Activated naive CD4-positive, alpha-beta T cell treated with anti-CD3 and anti-CD28 coated beads, Interleukin-2, amount 10 ng/mL, durations not matched to agents 5 hours and 36 hours (primary cell): ENCODE results near the gene PTGER1. TPM values are rescaled to one million over a fixed set of nuclear protein-coding genes. Genes with fewer than 3 reads are reported as not detected.

Experiments
- total RNA-seq, 2 experiments: library from RNA; stranded (reverse); gene quantifications; one replicate each; pipeline ENCODE4 v1.2.3, GENCODE V29; 2021

PTGER1 gene
- total RNA-seq: under 1 TPM; 0.53 to 0.78 TPM

DNA sequence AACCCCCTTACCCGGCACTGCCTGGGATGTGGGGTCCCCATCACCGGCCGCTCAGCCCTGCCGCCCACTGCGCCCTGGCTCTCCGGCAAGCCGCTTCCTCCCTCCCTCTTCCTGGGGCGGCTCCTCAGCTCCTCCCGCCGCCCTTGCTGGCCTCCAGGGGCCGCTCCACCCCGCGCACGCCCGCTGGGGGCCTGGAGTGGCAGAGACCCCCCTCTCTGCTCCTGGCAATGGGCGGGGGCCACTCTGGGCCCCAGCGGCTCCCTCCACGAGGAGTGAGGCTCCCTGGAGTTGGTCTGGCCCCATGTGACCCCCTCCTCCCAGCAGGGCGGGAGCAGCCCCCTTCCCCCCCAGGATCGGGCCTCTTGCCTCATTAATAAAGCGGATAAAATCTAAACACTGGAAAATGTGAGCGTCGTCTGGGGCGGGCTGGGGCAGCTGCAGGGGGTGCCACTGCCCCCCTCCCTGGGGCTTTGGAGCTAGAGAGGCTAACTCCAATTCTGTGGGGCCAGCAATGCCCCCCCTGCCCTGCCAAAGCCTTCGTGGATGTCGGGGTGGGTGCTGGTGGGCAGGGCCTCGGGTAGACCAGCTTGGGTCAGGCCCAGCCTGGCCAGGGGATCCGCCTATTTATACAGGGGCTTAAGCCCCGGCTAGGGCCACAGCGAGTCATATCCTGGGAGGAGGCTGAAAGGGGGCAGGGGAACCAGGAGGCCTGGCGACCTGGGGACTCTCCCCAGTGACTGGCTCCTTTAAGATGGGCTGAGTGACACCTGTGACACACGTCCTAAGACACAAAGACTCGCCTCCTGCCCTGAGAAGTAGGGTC, at the start of gene PTGER1:
TSS of gene PTGER1 (minus strand) at position 104 of the 823 bp plus-strand sequence. CDS start 1,034 bp downstream, outside the sequence.

GRCh38 chr19:14517840-14518505, 42.8 kb upstream of the PTGER1 start, which contains the start of gene DNAJB1:
Gene DNAJB1, minus strand, starts transcription at chr19:14518397. Its CDS starts 48 bp downstream, at chr19:14518349.

GRCh38 chr19:14496029-14496833, 21.1 kb upstream of the PTGER1 start, which contains the start of gene GIPC1:
Gene GIPC1, minus strand, starts transcription at chr19:14496127. Its CDS starts 13,151 bp downstream, at chr19:14482976.

GRCh38 chr19:14432791-14433553, 42.2 kb downstream of the PTGER1 start, which contains the start of gene PKN1:
Gene PKN1, plus strand, starts transcription at chr19:14433306. Its CDS starts 216 bp downstream, at chr19:14433522.

Other genes with a start within 250 kb of the PTGER1 start
- gene ADGRE5, start 93.9 kb downstream of the PTGER1 start, total RNA-seq: 100 to 1,000 TPM; 299 to 308 TPM
- 100 to 1,000 TPM; 199 to 205 TPM for gene DDX39A, start 56.0 kb downstream of the PTGER1 start, total RNA-seq
- gene PKN1, start 42.0 kb downstream of the PTGER1 start, total RNA-seq: 100 to 1,000 TPM; 221 TPM
- gene GIPC1, start 20.8 kb upstream of the PTGER1 start, total RNA-seq: 10 to 100 TPM; 47.2 to 47.4 TPM
- gene DNAJB1, start 43.0 kb upstream of the PTGER1 start, total RNA-seq: 100 to 1,000 TPM in 1 of 2 experiments, 10 to 100 TPM in 1; 98.4 to 102 TPM
- gene TECR, start 54.2 kb upstream of the PTGER1 start, total RNA-seq: 100 to 1,000 TPM; 154 to 157 TPM
- gene NDUFB7, start 96.7 kb upstream of the PTGER1 start, total RNA-seq: 100 to 1,000 TPM in 1 of 2 experiments, 10 to 100 TPM in 1; 97.4 to 100 TPM
- not detected for gene CLEC17A, start 107.7 kb upstream of the PTGER1 start, total RNA-seq
- not detected for gene ADGRE3, start 199.5 kb upstream of the PTGER1 start, total RNA-seq
- gene ZNF333, start 214.7 kb upstream of the PTGER1 start, total RNA-seq: 10 to 100 TPM; 13.5 to 14.5 TPM